LNCaP clone FGC (cell line): ENCODE data around the gene MAD1L1.
A peak's percentile ranks its signal among the peaks of the same experiment; 100 is the strongest.
"Not testable (repeated sequence)": the region's sequence is repeated elsewhere in the genome, so short reads cannot be mapped to it uniquely, and the experiment has no call there.

Experiments used
- DNase-seq: peaks from one replicate; pipeline ENCODE4 v3.0.0-alpha.2; 2011; ENCODE audit warnings: low read depth
- H3K4me3 ChIP-seq: 2 replicates; pipeline ENCODE4 v1.5.1; 2011; ENCODE audit warnings: mild to moderate bottlenecking, low read depth, low read length, control low read depth
- CTCF ChIP-seq: IDR thresholded peaks from 2 replicates; pipeline ENCODE4 v1.5.1; 2012; ENCODE audit warnings: mild to moderate bottlenecking; ENCODE audit not compliant: control insufficient read depth, insufficient read depth; ENCODE audit errors: extremely low read depth

Gene MAD1L1

GRCh38 chr7:2165239-2165609, 67.5 kb downstream of the MAD1L1 start:
- DNase-seq = no peak
- H3K4me3 ChIP-seq = no peak overlapping the region
- no peak for TF ChIP-seq CTCF

- no peak overlapping the region for H3K4me3 ChIP-seq
- no peak for TF ChIP-seq CTCF
- no peak for DNase-seq
Measured at GRCh38 chr7:2164646-2165045, 68.1 kb downstream of the MAD1L1 start.

GRCh38 chr7:2163600-2164555, 68.9 kb downstream of the MAD1L1 start:
- TF ChIP-seq CTCF = 0 out of 2 replicates have a peak, but pooled peaks have one; percentile 16
- H3K4me3 ChIP-seq = no peak overlapping the region
- DNase-seq = peak; percentile 69

- DNase-seq = no peak
- no peak for TF ChIP-seq CTCF
- H3K4me3 ChIP-seq = no peak overlapping the region
Measured at GRCh38 chr7:2162959-2163358, 69.8 kb downstream of the MAD1L1 start.

- not testable (repeated sequence) for DNase-seq, H3K4me3 ChIP-seq
Measured at GRCh38 chr7:2162004-2162902, 70.5 kb downstream of the MAD1L1 start.

- no peak for DNase-seq
- no peak for TF ChIP-seq CTCF
- H3K4me3 ChIP-seq = no peak overlapping the region
Measured at GRCh38 chr7:2159176-2159520, 73.6 kb downstream of the MAD1L1 start.
